ENCODE results near the gene MACROH2A2.
"Not testable (repeated sequence)": the region's sequence is repeated elsewhere in the genome, so short reads cannot be mapped to it uniquely, and the experiment has no call there.

MACROH2A2 gene

GRCh38 chr10:70067586-70067985, 14.9 kb downstream of the MACROH2A2 start:
- DNase-seq (ENCODE audit: low spot score): no peak

GRCh38 chr10:70068925-70069324, 16.3 kb downstream of the MACROH2A2 start:
- no peak for DNase-seq (ENCODE audit: low spot score)

DNA sequence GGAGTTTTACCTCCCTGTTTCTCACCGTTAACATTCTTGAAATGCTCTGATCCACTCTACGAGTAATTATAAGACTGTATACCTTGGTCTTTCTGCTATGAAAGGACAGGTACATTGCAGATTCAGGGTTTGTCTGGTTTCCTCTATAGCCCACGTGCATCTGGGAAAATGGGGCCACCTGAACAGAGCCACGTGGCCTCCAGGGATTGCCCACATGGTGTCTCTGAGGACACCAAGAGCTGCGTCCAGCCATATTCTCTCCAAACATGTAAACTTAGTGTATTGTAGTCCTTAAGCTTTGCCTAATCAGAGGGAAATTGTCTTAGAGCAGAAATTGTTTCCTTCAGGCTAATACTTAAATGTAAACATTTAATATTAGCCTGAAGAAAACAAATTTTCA, 16.7 kb downstream of the MACROH2A2 start:
- no peak for DNase-seq (ENCODE audit: low spot score)

DNA sequence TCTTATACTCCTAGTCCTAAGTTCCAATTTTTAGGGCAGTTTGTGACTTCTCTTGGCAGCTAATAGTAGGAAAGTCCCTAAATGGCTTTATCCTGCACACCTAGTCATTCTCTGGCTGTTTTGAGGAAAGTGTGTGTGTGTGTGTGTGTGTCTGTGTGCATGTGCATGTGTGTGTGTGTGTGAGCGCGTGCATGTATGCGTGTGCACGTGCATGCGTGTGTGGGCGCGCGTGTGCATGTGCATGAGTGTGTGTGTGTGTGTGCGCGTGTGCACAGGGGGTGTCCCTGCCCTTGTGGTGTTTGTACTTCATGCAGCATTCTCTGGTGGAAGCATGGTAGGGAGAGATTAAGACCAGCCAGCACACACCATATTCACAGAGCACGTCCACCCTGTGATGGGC, 18.2 kb downstream of the MACROH2A2 start:
- DNase-seq (ENCODE audit: low spot score): no peak

GRCh38 chr10:70074165-70074564, 21.5 kb downstream of the MACROH2A2 start:
- no peak for DNase-seq (ENCODE audit: low spot score)

GRCh38 chr10:70074971-70075370, 22.3 kb downstream of the MACROH2A2 start:
- DNase-seq (ENCODE audit: low spot score): no peak

DNA sequence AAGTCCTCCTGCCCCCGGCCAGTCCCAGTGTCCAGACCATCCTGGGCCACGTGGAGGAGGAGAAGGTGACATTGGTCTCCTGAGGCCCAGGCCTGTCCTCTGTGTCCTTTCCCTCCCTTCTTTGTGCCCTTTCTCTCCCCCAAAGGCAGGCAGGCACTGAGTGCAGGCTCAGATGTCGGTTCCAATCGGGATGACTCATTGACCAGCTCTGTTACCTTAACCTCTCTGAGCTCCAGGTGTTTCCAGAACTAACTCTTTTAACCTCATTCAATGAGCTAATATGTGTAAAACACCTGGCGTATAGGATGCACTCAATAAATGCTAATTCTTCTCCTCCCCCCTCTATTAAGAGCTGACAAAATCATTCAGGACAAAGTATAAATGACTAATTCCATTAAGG, 25.7 kb downstream of the MACROH2A2 start:
- DNase-seq (ENCODE audit: low spot score): no peak

DNA sequence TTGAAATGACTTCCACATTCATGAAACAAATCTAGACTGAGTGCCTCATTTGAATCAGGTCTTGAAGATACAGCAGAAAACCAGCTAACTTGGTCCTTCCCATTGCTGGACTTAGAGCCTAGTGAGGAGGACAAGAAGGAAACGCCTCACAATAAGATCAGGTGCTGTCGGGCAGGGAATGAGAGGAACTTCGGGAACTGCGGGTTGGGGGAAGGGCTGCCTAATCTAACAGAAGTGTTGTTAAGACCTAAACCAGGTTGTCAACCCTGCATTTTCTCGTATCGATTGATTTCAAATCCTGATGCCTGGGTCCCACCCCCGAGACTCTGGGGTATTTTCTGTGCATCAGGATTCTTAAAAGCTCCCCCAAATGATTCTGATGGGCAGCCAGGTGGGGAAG, 26.3 kb downstream of the MACROH2A2 start:
- DNase-seq (ENCODE audit: low spot score): no peak

GRCh38 chr10:70080789-70081188, 28.1 kb downstream of the MACROH2A2 start:
- not testable (repeated sequence) for DNase-seq (ENCODE audit: low spot score)

DNA sequence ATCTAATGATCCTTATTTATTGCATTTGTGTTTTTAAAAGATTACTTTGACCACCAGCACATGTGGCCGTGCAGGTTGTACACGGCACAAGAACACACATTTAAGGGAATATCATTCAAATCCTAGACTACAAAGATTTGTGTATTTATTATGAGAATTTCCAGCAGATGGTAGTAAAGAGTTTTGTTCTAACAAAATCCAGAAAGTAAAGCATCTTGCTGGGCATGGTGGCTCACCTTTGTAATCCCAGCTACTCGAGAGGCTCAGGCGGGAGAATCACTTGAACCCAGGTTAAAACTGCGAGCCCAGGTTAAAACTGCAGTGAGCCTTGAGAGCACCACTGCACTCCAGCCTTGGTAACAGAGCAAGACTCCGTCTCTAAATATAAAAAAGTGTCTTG, 31.5 kb downstream of the MACROH2A2 start:
- no peak for DNase-seq (ENCODE audit: low spot score)

DNA sequence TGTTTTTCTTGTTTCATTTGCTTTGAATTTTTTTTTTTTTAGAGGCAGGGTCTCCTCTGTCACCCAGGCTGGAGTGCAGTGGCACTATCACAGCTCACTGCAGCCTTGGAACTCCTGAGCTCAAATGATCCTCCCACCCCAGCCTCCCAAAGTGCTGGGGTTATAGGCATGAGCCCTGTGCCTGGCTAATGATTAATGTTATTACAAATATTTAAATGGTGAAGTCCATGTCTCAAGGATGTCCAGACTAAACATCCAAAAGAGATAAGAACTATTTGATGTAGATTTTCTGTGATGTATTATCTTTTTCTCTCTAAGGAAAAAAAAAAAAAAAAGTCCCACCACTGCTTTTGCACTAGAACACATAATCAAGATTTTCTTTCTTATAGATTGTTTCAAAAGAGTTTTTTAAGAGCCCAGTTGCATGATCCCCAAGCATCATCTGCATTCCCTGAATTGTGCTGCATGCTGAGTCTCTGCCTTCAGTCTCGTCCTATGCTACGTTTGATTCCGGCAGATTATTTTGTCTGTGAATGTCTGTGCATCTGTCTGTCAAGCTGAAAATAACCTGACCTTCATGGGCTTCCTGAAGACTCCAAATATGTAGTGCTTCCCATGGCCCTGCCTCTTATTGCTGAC, 33.4 kb downstream of the MACROH2A2 start:
- DNase-seq (ENCODE audit: low spot score): no peak

- no peak for DNase-seq (ENCODE audit: low spot score)
These were observed 35.1 kb downstream of the MACROH2A2 start for GRCh38 chr10:70087616-70088307.

DNA sequence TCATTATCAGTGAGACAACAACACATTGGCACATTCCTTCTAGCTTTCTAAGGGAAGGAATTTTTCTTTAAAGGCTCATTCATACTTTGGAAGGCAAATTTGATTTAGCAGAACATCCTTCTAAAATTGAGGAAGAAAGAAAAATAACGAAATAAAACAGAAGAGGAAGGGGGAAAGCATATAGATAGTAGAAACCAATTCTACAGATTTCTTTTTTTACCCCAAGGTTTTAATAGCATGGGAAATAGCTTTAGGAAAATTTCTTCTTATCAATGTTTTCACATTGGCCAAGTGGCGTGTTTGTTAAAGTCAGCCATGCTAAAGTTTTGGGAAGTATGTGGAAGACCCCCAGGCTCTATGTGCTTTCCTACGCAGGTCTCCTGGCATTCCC, 35.7 kb downstream of the MACROH2A2 start:
- DNase-seq (ENCODE audit: low spot score): no peak

DNA sequence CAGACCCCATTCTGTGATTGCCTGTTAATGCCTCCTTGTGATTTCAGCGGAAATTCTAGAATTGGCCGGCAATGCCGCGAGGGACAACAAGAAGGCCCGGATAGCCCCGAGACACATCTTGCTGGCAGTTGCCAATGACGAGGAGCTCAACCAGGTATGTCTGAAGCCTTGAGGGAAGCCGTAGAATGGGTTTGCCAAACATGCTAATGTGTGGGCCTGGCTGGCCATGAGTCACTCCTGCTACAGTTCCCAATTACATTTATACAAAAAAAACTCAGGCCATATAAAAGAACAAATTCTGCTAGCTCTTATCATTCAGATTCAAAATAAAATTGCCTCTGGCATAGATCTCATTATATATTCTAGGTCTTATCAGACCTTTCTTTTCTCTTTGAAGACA, 37.4 kb downstream of the MACROH2A2 start:
- DNase-seq (ENCODE audit: low spot score): no peak

GRCh38 chr10:70090951-70091350, 38.3 kb downstream of the MACROH2A2 start:
- DNase-seq (ENCODE audit: low spot score): no peak

GRCh38 chr10:70092389-70092718, 39.7 kb downstream of the MACROH2A2 start:
- no peak for DNase-seq (ENCODE audit: low spot score)

- DNase-seq (ENCODE audit: low spot score): no peak
These were observed 40.8 kb downstream of the MACROH2A2 start for GRCh38 chr10:70093335-70093944.

DNA sequence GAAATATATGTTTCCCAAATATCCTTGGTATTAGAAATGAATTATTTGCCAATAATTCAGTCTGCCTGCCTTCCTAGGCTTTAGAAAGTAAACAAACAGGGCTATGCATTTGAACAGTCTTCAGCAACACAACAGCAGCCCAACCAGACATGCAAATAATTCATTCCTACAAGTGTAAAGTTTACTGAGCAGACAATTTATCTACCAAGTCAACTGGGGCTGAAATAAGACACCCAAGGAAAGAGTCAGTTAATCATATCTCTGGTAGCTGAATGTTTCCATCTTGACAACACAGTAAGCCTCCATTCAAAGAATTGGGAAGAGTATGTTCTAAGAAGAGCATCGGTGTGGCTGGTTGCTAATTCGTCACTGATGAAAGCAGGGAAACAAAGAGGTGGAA, 41.6 kb downstream of the MACROH2A2 start:
- DNase-seq (ENCODE audit: low spot score): no peak

DNA sequence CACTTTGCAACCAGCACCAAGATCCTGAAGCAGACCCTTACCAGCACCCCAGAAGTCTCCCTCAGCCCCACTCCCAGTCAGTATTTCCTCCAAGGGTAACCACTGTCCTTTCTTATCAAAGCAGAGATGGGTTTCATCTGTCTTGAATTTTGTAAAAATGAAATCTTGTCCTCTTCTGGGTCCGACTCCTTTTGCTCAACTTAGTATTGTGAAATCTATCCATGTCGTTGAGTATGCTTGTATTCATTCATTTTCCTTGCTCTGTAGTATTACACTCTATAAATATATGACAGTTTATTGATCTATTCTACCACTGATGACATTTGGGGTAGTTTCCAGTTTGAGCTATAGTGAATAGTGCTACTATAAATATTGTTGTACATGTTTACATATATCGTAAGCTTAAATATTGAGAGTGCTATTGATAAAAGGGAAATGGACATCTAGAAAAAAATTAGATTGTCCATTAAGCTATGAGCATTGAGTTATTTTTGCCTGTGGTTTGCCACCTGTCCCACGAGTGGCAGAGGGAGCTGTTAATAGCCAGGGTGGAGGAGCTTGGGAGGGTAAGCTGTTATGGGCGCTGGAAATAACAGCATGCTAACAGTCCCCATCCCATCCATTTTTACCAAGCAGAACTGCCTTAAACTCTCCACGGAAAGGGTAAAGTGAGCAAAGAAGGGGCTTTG, 43.5 kb downstream of the MACROH2A2 start:
- DNase-seq (ENCODE audit: low spot score): no peak

GRCh38 chr10:70096705-70097420, 44.2 kb downstream of the MACROH2A2 start:
- no peak for DNase-seq (ENCODE audit: low spot score)

DNA sequence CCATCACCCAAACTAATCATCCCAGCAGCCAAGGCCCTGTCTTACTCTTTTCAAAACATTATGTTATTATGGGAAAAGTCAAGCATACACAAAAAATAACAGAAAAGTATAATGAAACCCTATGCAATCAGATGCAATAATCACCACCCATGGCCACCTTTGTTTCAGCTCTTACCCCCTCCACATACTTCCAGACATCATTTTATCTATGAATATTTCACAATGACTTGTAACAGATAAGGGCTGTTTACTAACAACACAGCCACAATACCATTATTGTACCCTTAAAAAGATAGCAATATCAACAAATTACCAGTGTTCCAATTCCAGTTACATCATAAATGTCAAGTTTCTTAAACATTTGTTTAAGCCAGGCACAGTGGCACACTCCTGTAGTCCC, 44.8 kb downstream of the MACROH2A2 start:
- DNase-seq (ENCODE audit: low spot score): no peak

DNA sequence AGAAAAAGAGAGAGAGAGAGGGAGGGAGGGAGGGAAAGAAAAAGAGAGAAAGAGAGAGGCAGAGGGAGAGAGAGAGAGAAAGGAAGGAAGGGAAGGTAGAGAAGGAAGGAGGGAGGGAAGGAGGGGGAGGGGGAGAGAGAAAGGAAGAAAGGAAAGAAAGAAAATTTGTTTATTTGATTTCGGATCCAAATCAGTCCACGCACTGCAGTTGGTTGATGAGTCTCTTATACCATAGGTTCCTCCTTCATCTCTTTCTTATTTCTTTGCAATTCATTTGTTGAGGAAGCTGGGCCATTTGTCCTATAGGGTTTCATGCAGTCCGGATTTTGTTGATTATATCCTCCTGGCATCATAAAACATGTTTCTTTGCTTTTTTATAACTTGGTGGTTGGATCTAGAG, 45.6 kb downstream of the MACROH2A2 start:
- no peak for DNase-seq (ENCODE audit: low spot score)

Data from cerebellar cortex (tissue), 1 donor.